GM19099 (cell line): ENCODE measurements around the gene PSMB5.

Experiments used
- POLR2A ChIP-seq: IDR thresholded peaks from 3 replicates; pipeline ENCODE4 v1.6.1; 2011; ENCODE audit warnings: low read depth; ENCODE audit not compliant: insufficient read length; ENCODE audit errors: extremely low read depth

PSMB5 gene

GRCh38 chr14:22998329-22999012 is 36.2 kb downstream of the PSMB5 start:
- no peak for TF ChIP-seq POLR2A

GRCh38 chr14:22997676-22998323 is 36.9 kb downstream of the PSMB5 start:
- TF ChIP-seq POLR2A = no peak

GRCh38 chr14:22996768-22997654 is 37.7 kb downstream of the PSMB5 start:
- no peak for TF ChIP-seq POLR2A

- TF ChIP-seq POLR2A = no peak
Measured at GRCh38 chr14:22995889-22996625, 38.6 kb downstream of the PSMB5 start.

- TF ChIP-seq POLR2A = no peak
Measured at GRCh38 chr14:22994762-22995275, 39.9 kb downstream of the PSMB5 start.

- no peak for TF ChIP-seq POLR2A
Measured at GRCh38 chr14:22993517-22993916, 41.2 kb downstream of the PSMB5 start.

GRCh38 chr14:22991852-22992251 is 42.8 kb downstream of the PSMB5 start:
- no peak for TF ChIP-seq POLR2A

- TF ChIP-seq POLR2A = no peak
Measured at GRCh38 chr14:22987291-22987690, 47.4 kb downstream of the PSMB5 start.

GRCh38 chr14:22986508-22987054 is 48.1 kb downstream of the PSMB5 start:
- no peak for TF ChIP-seq POLR2A

GRCh38 chr14:22985894-22986507 is 48.7 kb downstream of the PSMB5 start:
- no peak for TF ChIP-seq POLR2A

- no peak for TF ChIP-seq POLR2A
Measured at GRCh38 chr14:22984959-22985658, 49.6 kb downstream of the PSMB5 start.

- no peak for TF ChIP-seq POLR2A
Measured at GRCh38 chr14:22982477-22983245, 52.0 kb downstream of the PSMB5 start, which contains the start of gene AJUBA. Gene AJUBA (minus strand): TSS chr14:22982551. CDS start chr14:22982266, 285 bp downstream.

- no peak for TF ChIP-seq POLR2A
Measured at GRCh38 chr14:22981876-22982476, 52.7 kb downstream of the PSMB5 start.
